ENCODE measurements around the gene TSHZ1. TPM values are rescaled to one million over a fixed set of nuclear protein-coding genes. Genes with fewer than 3 reads are reported as not detected.
A peak's percentile ranks its signal among the peaks of the same experiment; 100 is the strongest.

Gene TSHZ1
- total and polyA plus RNA-seq, 2 of the 8 experiments (the other 6 are each of a cell fraction or from before 2014, with no cell fraction given), result 0.03 to 0.32 TPM

- no peak overlapping the region for H2AK5ac ChIP-seq (ENCODE audit: low read depth, low read length)
- no peak overlapping the region for H3K14ac ChIP-seq (ENCODE audit: insufficient read length)
- no peak overlapping the region for H4K5ac ChIP-seq (ENCODE audit: insufficient read length, low read depth, low read length)
- H3K18ac ChIP-seq (ENCODE audit: extremely low read depth, low read length), result no peak overlapping the region
- no peak overlapping the region for H4K91ac ChIP-seq (replicated peaks; ENCODE audit: insufficient read length, low read length)
- H3K9ac ChIP-seq (replicated peaks in 1 of 4; ENCODE audit: extremely low read depth in 1 of 4, low read depth in 3 of 4, low read length in 3 of 4), result no peak overlapping the region
- no peaks in the 10 kb centered on the region for H4K20me1 ChIP-seq (replicated peaks in 1 of 2; ENCODE audit: control insufficient read depth in 1 of 2, insufficient read depth in 2 of 2, low read length in 2 of 2)
- no peaks in the 10 kb centered on the region for H3K36me3 ChIP-seq (ENCODE audit: control insufficient read depth in 2 of 4, insufficient read depth in 4 of 4, low read length in 3 of 4)
- no peak overlapping the region for H4K8ac ChIP-seq (ENCODE audit: extremely low read depth, insufficient read depth, low read length)
- no peak overlapping the region for H2BK20ac ChIP-seq (ENCODE audit: low read length)
- no peak overlapping the region for H2BK15ac ChIP-seq (ENCODE audit: low read length)
- no peaks in the 10 kb centered on the region for H3K79me2 ChIP-seq (ENCODE audit: control insufficient read depth in 1 of 2, insufficient read depth in 2 of 2, low read length in 2 of 2)
- no peak overlapping the region for H2BK5ac ChIP-seq (ENCODE audit: low read depth, low read length)
- FAIRE-seq (no peak), DNase-seq (ENCODE audit: low read depth in 1 of 2, low spot score in 2 of 2) (no peak)
- H3K27ac ChIP-seq (ENCODE audit: low read depth, low read length), result no peak overlapping the region
- no peak overlapping the region for H3K4me3 ChIP-seq (ENCODE audit: extremely low read depth in 1 of 4, insufficient read depth in 2 of 4, low read depth in 3 of 4, low read length in 4 of 4)
- H3K23ac ChIP-seq (ENCODE audit: insufficient read length), result no peak overlapping the region
- ChIA-PET CTCF (ENCODE audit: partially characterized antibody) (no interaction called here), POLR2A (ENCODE audit: partially characterized antibody) (no interaction called here)
- no peak overlapping the region for H3K56ac ChIP-seq (replicated peaks; ENCODE audit: insufficient read length, low read depth, low read length)
- H2BK12ac ChIP-seq (ENCODE audit: low read depth, low read length), result no peak overlapping the region
- H3K27me3 ChIP-seq (replicated peaks in 1 of 4; ENCODE audit: control insufficient read depth in 3 of 4, extremely low read depth in 1 of 4, insufficient read depth in 3 of 4, low read length in 3 of 4), result no peaks in the 10 kb centered on the region
- H3K79me1 ChIP-seq (ENCODE audit: low read depth, low read length), result no peaks in the 10 kb centered on the region
- no peak overlapping the region for H2BK120ac ChIP-seq (replicated peaks; ENCODE audit: low read depth, low read length)
- no peaks in the 10 kb centered on the region for H3K4me1 ChIP-seq (replicated peaks in 1 of 4; ENCODE audit: control insufficient read depth in 3 of 4, insufficient read depth in 4 of 4, low read length in 3 of 4)
- H2AFZ ChIP-seq (ENCODE audit: low read length), result no peak overlapping the region
- no peak overlapping the region for H3K4ac ChIP-seq (replicated peaks; ENCODE audit: insufficient read length, low read depth, low read length)
- no peaks in the 10 kb centered on the region for H3K9me3 ChIP-seq (ENCODE audit: insufficient read depth in 2 of 2, low read depth in 1 of 2, low read length in 1 of 2)
- H3K23me2 ChIP-seq (ENCODE audit: low read depth, low read length), result peaks cover 2% of the 10 kb centered on the region; the same call in 1 of the 2 replicates
- 88% methylated on average over 5 of the region's 5 CpGs; no CpG with 5 or more reads in 1 of the 2 experiments for WGBS, 2 experiments (ENCODE audit: extremely low coverage in 1 of 2, insufficient coverage in 1 of 2, insufficient read length in 1 of 2, insufficient replicate concordance in 2 of 2, low coverage in 1 of 2, low lambda C conversion rate in 2 of 2, missing lambda C conversion rate in 1 of 2)
- no peak overlapping the region for H3K4me2 ChIP-seq (ENCODE audit: insufficient read depth in 1 of 2, low read depth in 2 of 2, low read length in 2 of 2)
- no peak for TF ChIP-seq EGR1 (IDR thresholded peaks at IDR 0.05; ENCODE audit: borderline replicate concordance, low read depth, low read length)
- TF ChIP-seq CBX8 (IDR thresholded peaks at IDR 0.05; ENCODE audit: borderline replicate concordance, low read depth, low read length), result no peak
- no peak for TF ChIP-seq MAFK (IDR thresholded peaks at IDR 0.05; ENCODE audit: low read depth, low read length)
- 0 out of 2 replicates have a peak, but pooled peaks have one; percentile 42 for TF ChIP-seq YY1 (IDR thresholded peaks at IDR 0.05; ENCODE audit: low read depth, low read length)
- TF ChIP-seq, protein P1, sequence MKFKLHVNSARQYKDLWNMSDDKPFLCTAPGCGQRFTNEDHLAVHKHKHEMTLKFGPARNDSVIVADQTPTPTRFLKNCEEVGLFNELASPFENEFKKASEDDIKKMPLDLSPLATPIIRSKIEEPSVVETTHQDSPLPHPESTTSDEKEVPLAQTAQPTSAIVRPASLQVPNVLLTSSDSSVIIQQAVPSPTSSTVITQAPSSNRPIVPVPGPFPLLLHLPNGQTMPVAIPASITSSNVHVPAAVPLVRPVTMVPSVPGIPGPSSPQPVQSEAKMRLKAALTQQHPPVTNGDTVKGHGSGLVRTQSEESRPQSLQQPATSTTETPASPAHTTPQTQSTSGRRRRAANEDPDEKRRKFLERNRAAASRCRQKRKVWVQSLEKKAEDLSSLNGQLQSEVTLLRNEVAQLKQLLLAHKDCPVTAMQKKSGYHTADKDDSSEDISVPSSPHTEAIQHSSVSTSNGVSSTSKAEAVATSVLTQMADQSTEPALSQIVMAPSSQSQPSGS (IDR thresholded peaks at IDR 0.05; ENCODE audit: low read length), result no peak
- no peak for TF ChIP-seq SP4 (IDR thresholded peaks at IDR 0.05; ENCODE audit: low read length)
These were observed 103.5 kb downstream of the TSHZ1 start for GRCh38 chr18:75314117-75314516.
